Spleen (tissue), 7 donors: Measurements from ENCODE around the gene RNF224.

Experiments used
- POLR2A ChIP-seq, 3 donors: fragments of 450-650 bp; IDR thresholded peaks; one replicate each; pipeline ENCODE4 v1.5.1; 2017; ENCODE audit warnings: antibody characterized with exemption in 3 of 3, mild to moderate bottlenecking in 1 of 3
- TF ChIP-seq, protein P1 (sequence below), 11 experiments: fragments of 200-600 bp in 7 of 11; fragments of 450-650 bp in 4 of 11; sonication (generic) in 4 of 11; IDR thresholded peaks in 8 of 11; conservative IDR thresholded peaks in 3 of 11; 1 replicate in 7 of 11; 2 replicates in 4 of 11; pipeline versions ENCODE4 v1.4.0 to v1.8.0; 2016 to 2021; ENCODE audit warnings: antibody characterized with exemption in 11 of 11, inconsistent platforms in 4 of 11, mild to moderate bottlenecking in 1 of 11
- donor health status: DM: no; HTN: no; CAD: no; lungs with moderate emphysema.
- donor health status: DM: no; HTN: no; CAD: no.
- donor health status: DM: no; HTN: no; CAD: no.

- TF ChIP-seq, protein P1, sequence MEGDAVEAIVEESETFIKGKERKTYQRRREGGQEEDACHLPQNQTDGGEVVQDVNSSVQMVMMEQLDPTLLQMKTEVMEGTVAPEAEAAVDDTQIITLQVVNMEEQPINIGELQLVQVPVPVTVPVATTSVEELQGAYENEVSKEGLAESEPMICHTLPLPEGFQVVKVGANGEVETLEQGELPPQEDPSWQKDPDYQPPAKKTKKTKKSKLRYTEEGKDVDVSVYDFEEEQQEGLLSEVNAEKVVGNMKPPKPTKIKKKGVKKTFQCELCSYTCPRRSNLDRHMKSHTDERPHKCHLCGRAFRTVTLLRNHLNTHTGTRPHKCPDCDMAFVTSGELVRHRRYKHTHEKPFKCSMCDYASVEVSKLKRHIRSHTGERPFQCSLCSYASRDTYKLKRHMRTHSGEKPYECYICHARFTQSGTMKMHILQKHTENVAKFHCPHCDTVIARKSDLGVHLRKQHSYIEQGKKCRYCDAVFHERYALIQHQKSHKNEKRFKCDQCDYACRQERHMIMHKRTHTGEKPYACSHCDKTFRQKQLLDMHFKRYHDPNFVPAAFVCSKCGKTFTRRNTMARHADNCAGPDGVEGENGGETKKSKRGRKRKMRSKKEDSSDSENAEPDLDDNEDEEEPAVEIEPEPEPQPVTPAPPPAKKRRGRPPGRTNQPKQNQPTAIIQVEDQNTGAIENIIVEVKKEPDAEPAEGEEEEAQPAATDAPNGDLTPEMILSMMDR (IDR thresholded peaks at IDR 0.05 in 8 of 11, conservative IDR thresholded peaks at IDR 0.05 in 3 of 11) = no peak
- no peak for TF ChIP-seq POLR2A (IDR thresholded peaks at IDR 0.05)
Observed at GRCh38 chr9:137232510-137232909, 5.2 kb downstream of the RNF224 start.
